ENCODE data around the gene DGKD.

DGKD gene

DNA sequence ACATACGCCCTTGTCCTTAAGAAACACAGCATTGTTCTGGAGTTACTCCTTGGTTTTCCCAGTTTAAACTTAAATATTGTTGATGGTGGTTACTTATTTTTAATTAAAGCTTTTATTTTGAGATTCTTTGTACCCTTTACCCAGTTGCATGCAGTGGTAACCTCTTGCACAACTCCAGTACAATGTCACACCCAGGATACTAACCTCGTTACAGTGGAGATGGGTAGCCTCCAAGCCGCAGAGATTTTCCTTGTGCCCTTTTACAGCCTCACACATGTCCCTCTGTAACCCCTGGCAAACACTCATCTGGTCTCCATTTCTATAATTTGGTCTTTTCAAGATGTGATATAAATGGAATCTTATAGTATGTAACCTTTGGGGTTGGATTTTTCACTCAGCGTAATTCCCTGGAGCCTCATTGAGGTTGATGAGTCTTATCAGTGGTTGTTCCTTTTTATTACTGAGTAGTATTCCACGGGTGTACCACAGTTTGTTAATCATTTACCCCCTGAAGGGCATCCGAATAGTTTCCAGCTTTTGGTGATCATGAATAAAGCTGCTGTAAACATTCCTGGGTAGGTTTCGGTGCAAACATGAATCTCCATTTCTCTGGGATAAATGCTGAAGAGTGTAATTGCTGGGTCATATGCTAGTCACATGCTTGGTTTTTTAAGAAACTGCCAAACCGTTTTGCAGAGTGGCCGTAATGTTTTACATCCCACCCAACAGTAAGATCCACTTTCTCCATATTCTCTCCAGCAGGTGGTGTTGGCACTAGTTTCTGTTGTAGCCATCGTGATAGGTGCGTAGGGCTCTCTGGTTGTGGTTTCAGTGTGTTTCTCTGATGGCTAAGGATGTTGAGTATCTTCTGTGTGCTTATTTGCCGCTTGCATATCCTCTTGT is 68.6 kb downstream of the DGKD start:
- DNase-seq (ENCODE audit: low read depth), result no peak
- TF ChIP-seq, protein P1, sequence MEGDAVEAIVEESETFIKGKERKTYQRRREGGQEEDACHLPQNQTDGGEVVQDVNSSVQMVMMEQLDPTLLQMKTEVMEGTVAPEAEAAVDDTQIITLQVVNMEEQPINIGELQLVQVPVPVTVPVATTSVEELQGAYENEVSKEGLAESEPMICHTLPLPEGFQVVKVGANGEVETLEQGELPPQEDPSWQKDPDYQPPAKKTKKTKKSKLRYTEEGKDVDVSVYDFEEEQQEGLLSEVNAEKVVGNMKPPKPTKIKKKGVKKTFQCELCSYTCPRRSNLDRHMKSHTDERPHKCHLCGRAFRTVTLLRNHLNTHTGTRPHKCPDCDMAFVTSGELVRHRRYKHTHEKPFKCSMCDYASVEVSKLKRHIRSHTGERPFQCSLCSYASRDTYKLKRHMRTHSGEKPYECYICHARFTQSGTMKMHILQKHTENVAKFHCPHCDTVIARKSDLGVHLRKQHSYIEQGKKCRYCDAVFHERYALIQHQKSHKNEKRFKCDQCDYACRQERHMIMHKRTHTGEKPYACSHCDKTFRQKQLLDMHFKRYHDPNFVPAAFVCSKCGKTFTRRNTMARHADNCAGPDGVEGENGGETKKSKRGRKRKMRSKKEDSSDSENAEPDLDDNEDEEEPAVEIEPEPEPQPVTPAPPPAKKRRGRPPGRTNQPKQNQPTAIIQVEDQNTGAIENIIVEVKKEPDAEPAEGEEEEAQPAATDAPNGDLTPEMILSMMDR (IDR thresholded peaks at IDR 0.05; ENCODE audit: insufficient read depth, low read depth, low read length, missing control alignments), result no peak
- no peak overlapping the region for H3K4me3 ChIP-seq (ENCODE audit: low read depth, low read length)

DNA sequence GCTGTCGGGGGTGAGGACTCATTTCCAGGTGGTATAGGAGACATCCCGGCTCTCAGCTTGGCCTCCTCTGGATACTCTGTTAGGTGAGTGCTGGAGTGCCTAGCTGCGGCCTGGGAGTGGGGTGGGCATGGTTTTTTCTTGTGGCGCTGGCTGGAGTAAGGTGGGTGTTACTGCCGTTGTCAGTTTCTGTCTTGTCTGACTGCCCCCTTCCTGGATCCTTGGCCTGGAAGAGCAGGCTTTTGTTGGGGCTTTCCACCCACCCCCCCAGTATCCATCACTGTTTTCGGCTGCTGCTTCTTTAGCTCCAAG is 69.2 kb downstream of the DGKD start:
- TF ChIP-seq, protein P1 (IDR thresholded peaks at IDR 0.05; ENCODE audit: insufficient read depth, low read depth, low read length, missing control alignments), result no peak
- no peak overlapping the region for H3K4me3 ChIP-seq (ENCODE audit: low read depth, low read length)
- DNase-seq (ENCODE audit: low read depth), result no peak

DNA sequence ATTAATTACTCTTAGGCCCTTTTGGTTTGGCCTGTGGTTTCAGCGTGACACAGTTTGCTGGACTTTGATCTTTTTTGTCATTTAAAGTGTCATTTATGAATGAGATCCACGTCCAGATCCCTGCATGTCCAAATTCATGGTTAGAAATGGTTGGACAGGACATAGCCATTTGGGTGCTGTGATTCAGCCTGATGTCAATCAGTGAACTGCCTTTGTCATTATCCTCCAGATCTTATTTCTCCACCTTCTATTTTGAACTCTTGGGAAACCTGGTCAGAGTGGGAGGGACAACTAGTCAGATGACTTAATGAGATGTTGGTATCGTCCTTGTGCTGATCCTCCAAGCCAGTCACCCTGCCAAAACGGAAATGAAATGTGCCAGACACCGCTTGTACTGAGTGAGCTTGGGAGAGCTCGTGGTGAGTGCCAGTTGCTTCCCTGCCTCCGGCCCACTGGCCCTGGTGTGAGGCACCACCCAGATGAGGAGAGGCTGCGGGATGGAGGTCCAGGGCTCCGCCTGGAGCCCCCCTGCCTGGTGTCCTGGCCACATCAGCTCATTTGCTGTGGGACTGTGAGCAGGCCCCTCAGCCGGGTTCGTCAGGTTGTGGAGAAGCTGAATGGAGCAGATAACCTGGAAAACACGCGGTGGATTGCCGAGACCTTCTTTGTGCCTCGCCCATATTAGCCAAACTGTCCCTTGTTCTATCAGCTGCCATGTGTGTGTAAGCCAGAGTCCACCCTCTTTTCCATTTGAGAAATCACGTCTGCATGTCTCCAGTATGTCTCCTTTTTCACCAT is 70.1 kb downstream of the DGKD start:
- no peak for DNase-seq (ENCODE audit: low read depth)
- no peak overlapping the region for H3K4me3 ChIP-seq (ENCODE audit: low read depth, low read length)
- TF ChIP-seq, protein P1 (IDR thresholded peaks at IDR 0.05; ENCODE audit: insufficient read depth, low read depth, low read length, missing control alignments), result no peak

DNA sequence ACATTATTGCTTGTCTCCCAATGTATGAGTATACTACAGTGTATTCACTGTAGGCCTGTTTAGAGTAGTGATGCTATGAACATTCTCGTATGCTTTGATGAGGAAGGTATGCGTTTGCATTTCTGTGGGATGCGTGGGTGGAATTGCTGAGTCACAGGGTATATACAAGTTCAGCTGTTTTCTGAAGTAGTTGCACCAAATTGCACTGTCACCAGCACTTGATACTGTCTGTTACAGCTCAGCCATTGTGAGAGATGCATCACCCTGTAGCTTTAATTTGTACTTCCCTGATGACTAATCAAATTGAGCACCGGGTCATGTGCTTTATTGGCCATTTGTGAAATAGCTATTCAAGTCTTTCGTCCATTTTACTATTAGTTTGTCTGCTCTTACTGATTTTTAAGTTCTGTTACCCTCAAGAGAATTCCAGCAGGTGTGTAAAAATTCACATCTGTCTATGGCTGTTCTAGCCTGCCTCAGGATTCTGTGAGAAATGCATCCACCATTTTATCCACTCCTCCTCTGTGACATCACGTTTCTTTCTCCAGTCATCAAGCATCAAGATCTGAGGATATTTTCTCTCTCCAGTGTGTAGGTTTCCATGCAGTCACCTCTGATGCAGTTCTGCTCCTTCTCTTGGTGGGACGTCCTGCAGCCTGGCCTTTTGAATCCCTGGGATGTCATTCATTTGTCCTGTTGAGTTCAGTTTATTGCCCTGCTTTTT is 72.5 kb downstream of the DGKD start:
- TF ChIP-seq, protein P1 (IDR thresholded peaks at IDR 0.05; ENCODE audit: insufficient read depth, low read depth, low read length, missing control alignments), result no peak
- no peak for DNase-seq (ENCODE audit: low read depth)
- no peak overlapping the region for H3K4me3 ChIP-seq (ENCODE audit: low read depth, low read length)

DNA sequence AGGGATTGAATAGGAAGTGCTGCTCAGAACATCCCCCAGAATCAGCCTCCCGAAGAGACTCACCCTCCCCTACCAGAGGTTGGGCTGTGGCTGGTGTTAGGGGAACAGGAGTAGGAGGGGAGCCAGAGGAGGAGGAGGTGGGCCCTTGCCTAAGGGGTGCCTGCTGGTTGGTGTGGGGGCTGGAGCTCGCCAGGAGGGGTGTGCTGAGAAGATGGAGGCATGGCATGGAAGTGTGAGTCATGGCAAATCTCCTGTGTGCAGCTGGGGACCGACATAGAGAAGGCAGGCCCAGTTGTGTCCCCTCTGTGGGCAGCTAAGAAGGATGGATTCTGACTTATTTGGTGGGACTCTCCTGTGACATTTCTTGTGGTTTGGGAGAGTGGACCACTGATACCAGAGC is 73.7 kb downstream of the DGKD start:
- TF ChIP-seq, protein P1 (IDR thresholded peaks at IDR 0.05; ENCODE audit: insufficient read depth, low read depth, low read length, missing control alignments), result no peak
- H3K4me3 ChIP-seq (ENCODE audit: low read depth, low read length), result no peak overlapping the region
- no peak for DNase-seq (ENCODE audit: low read depth)

DNA sequence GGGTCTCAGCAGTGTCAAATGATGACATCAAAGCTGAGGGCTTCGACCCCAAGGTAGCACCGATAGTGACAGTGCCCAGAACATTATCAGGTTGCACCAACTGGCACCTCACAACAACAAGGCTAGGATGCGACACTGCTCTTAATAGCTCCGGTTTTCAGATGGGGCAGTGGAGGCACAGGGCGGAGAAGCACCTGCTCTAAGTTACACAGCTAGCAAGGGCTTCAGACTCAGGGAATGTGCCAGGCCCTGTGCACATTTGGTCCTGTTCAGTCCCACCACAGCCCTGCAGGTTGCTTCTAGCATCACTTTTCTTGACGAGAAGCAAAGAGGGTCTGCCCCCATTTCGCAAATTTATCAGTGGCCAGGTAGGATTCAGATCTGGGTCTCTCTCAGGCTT is 74.1 kb downstream of the DGKD start:
- TF ChIP-seq, protein P1 (IDR thresholded peaks at IDR 0.05; ENCODE audit: insufficient read depth, low read depth, low read length, missing control alignments), result no peak
- no peak overlapping the region for H3K4me3 ChIP-seq (ENCODE audit: low read depth, low read length)
- no peak for DNase-seq (ENCODE audit: low read depth)
